C4-2B (cell line): ENCODE measurements around the gene SNX24.

Source experiments
- ZFX ChIP-seq: fragments of 450-650 bp; IDR thresholded peaks from 2 replicates; pipeline ENCODE4 v1.6.1; 2017
- TF ChIP-seq, protein P1 (sequence below): fragments of 450-650 bp; conservative IDR thresholded peaks from 2 replicates; pipeline ENCODE4 v1.5.1; 2017; ENCODE audit warnings: mild to moderate bottlenecking

GRCh38 chr5:122908662-122909061, 63.2 kb downstream of the SNX24 start:
- TF ChIP-seq, protein P1, sequence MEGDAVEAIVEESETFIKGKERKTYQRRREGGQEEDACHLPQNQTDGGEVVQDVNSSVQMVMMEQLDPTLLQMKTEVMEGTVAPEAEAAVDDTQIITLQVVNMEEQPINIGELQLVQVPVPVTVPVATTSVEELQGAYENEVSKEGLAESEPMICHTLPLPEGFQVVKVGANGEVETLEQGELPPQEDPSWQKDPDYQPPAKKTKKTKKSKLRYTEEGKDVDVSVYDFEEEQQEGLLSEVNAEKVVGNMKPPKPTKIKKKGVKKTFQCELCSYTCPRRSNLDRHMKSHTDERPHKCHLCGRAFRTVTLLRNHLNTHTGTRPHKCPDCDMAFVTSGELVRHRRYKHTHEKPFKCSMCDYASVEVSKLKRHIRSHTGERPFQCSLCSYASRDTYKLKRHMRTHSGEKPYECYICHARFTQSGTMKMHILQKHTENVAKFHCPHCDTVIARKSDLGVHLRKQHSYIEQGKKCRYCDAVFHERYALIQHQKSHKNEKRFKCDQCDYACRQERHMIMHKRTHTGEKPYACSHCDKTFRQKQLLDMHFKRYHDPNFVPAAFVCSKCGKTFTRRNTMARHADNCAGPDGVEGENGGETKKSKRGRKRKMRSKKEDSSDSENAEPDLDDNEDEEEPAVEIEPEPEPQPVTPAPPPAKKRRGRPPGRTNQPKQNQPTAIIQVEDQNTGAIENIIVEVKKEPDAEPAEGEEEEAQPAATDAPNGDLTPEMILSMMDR = no peak
- no peak for TF ChIP-seq ZFX
